Measurements from ENCODE around the gene TMA7. TPM values are rescaled to one million over a fixed set of nuclear protein-coding genes. Genes with fewer than 3 reads are reported as not detected.

The TMA7 gene
- total RNA-seq, result 100 to 1,000 TPM in 3 of 4 donors, 10 to 100 TPM in 1; 94.8 to 195 (median 141) TPM

GRCh38 chr3:48439820-48440589 is at the start of gene TMA7, which contains the start of gene CCDC51:
TMA7 (plus strand) TSS chr3:48440257; CDS start chr3:48440297, 40 bp downstream.
CCDC51 (minus strand) TSS chr3:48440119; CDS start chr3:48435128, 4,991 bp downstream.
- H3K27me3 ChIP-seq, result no peaks in the 10 kb centered on the region
- H3K9me3 ChIP-seq, result no peaks in the 10 kb centered on the region
- no peaks in the 10 kb centered on the region for H3K36me3 ChIP-seq
- peak in 2 of 4 experiments; percentile 11 to 16 for TF ChIP-seq CTCF (IDR thresholded peaks at IDR 0.05)
- TF ChIP-seq POLR2A (IDR thresholded peaks at IDR 0.05), result peak; percentile 80 to 94
- intact Hi-C loops (cut with DNase I; ENCODE audit: low total_unique reads), result loop anchor here (5.0 kb wide), 1 partner anchor 43 kb away; no protein-coding TSS in a partner anchor
- H3K27ac ChIP-seq, result peak within 1 kb of the TSS; percentile 87 to 90
- peak; percentile 98 for DNase-seq
- H3K4me1 ChIP-seq, result peaks cover 0 to 12% of the 10 kb centered on the region in 2 donors
- H3K4me3 ChIP-seq, result peak within 1 kb of the TSS; percentile 55 to 92

DNA sequence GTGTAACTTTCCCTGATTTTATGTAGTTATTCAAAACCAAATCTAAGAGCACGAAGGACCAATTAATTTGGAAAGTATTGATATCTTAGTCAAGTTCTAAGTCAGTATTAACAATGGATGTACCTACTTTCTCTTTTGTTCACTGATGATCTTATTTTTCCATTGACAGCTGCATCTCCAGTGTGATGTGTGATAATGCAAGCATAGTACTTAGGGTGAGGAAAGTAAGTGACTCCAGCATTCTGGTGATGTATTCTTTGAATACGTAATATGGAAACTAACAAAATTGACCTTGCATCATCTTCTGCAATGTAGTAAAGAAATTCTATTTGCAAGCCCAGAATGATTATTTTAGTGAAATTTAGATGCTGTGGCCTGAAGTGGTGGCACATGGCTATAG is 45.7 kb upstream of the TMA7 start:
- no peak for TF ChIP-seq CTCF (IDR thresholded peaks at IDR 0.05)
- H3K36me3 ChIP-seq, result no peaks in the 10 kb centered on the region
- no peak overlapping the region for H3K27ac ChIP-seq
- H3K9me3 ChIP-seq, result no peaks in the 10 kb centered on the region
- no peak for DNase-seq
- intact Hi-C loops (cut with DNase I; ENCODE audit: low total_unique reads), result no loop called here
- peaks cover 0 to 3% of the 10 kb centered on the region in 2 donors for H3K27me3 ChIP-seq
- H3K4me1 ChIP-seq, result no peaks in the 10 kb centered on the region
- H3K4me3 ChIP-seq, result no peak overlapping the region

GRCh38 chr3:48395714-48396113 is 44.3 kb upstream of the TMA7 start:
- H3K36me3 ChIP-seq, result no peaks in the 10 kb centered on the region
- intact Hi-C loops (cut with DNase I; ENCODE audit: low total_unique reads), result loop anchor here (5.0 kb wide), 1 partner anchor 42 kb away; no protein-coding TSS in a partner anchor
- peaks cover 0 to 3% of the 10 kb centered on the region in 2 donors for H3K27me3 ChIP-seq
- no peaks in the 10 kb centered on the region for H3K4me1 ChIP-seq
- no peak for DNase-seq
- TF ChIP-seq CTCF (IDR thresholded peaks at IDR 0.05), result no peak
- no peak for TF ChIP-seq POLR2A (IDR thresholded peaks at IDR 0.05)
- H3K4me3 ChIP-seq, result no peak overlapping the region
- no peaks in the 10 kb centered on the region for H3K9me3 ChIP-seq
- H3K27ac ChIP-seq, result no peak overlapping the region

DNA sequence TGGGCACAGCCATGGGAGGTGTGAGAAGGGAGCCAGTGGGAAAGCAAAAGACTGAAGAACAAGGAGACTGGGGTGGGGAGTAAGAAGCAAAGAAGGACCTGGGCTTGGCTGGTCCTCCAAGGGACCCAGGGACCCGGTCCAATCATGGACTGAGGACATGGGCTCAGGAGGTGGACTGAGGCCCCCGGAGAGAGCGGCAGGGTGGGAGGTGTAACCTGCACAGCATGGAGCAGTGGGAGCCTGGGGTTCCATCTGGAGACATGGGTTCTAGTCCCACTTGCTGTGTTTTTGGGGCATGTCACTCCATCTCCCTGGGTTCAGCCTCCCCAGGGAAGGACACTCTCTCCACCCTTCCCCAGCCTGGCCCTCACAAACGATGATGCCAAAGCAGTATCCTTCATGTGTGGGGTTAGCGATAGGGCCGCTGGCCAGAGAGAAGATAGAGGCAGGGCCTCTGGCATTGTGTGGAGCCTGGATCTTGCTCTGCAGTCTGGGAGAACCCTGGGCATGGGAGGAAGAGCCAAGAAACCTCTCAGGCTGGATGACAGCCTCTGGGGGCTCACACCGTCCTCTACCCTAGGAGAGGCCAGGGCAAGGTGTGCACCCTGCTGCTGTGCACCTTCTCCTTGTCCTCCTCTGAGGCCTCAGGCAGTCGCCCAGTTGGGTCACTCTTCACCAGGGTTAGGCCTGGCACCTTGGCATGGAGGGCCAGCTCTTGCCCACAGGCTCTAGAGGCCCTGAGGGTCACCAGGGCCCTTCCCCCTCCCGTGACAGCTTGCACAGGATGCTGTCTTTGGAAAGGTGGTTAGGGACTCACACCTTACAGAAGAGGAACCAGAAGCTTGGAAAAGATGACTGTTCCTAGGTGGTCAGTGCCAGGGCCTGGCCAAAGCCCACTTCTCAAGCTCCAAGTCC is 42.0 kb upstream of the TMA7 start:
- no peak overlapping the region for H3K4me3 ChIP-seq
- TF ChIP-seq CTCF (IDR thresholded peaks at IDR 0.05) (no peak), POLR2A (IDR thresholded peaks at IDR 0.05) (no peak)
- DNase-seq, result peak in 1 of 2 donors; percentile 11
- peaks cover 0 to 3% of the 10 kb centered on the region in 2 donors for H3K27me3 ChIP-seq
- H3K36me3 ChIP-seq, result no peaks in the 10 kb centered on the region
- H3K9me3 ChIP-seq, result no peaks in the 10 kb centered on the region
- H3K4me1 ChIP-seq, result peaks cover 0 to 11% of the 10 kb centered on the region in 2 donors
- H3K27ac ChIP-seq, result no peak overlapping the region
- intact Hi-C loops (cut with DNase I; ENCODE audit: low total_unique reads), result loop anchor here (5.0 kb wide), 1 partner anchor 39 kb away; no protein-coding TSS in a partner anchor

All from uterus (tissue), 4 donors.